HEK293 (cell line): ENCODE data around the gene GPR180.

Source experiments
- AEBP2 ChIP-seq: fragments of 450-650 bp; formaldehyde crosslinking; IDR thresholded peaks from 2 replicates; pipeline ENCODE4 v1.5.1; 2016; ENCODE audit warnings: missing biosample characterization, missing genetic modification characterization, borderline replicate concordance
- CTCF ChIP-seq: fragments of 450-650 bp; formaldehyde crosslinking; IDR thresholded peaks from 2 replicates; pipeline ENCODE4 v1.5.1; 2016; ENCODE audit warnings: missing biosample characterization, missing genetic modification characterization
- GLI2 ChIP-seq: fragments of 450-650 bp; formaldehyde crosslinking; IDR thresholded peaks from 2 replicates; pipeline ENCODE4; 2017; ENCODE audit warnings: missing biosample characterization, missing genetic modification characterization, low read depth, borderline replicate concordance
- ZBTB49 ChIP-seq: fragments of 450-650 bp; formaldehyde crosslinking; IDR thresholded peaks from 2 replicates; pipeline ENCODE4 v1.5.1; 2016; ENCODE audit warnings: missing biosample characterization, missing genetic modification characterization, low read depth
- ZFP3 ChIP-seq: fragments of 450-650 bp; formaldehyde crosslinking; IDR thresholded peaks from 2 replicates; pipeline ENCODE4 v1.5.1; 2016; ENCODE audit warnings: low read depth, missing biosample characterization, missing genetic modification characterization
- ZNF558 ChIP-seq: fragments of 450-650 bp; formaldehyde crosslinking; IDR thresholded peaks from 2 replicates; pipeline ENCODE4 v1.5.1; 2016; ENCODE audit warnings: missing biosample characterization, missing genetic modification characterization
- ZNF585B ChIP-seq: fragments of 450-650 bp; formaldehyde crosslinking; IDR thresholded peaks from 2 replicates; pipeline ENCODE4 v1.5.1; 2016; ENCODE audit warnings: missing biosample characterization, missing genetic modification characterization
- ZNF626 ChIP-seq: fragments of 450-650 bp; sonication (Bioruptor Pico); formaldehyde crosslinking; IDR thresholded peaks from 2 replicates; pipeline ENCODE4 v1.5.1; 2018; ENCODE audit warnings: missing biosample characterization, missing genetic modification characterization, inconsistent platforms
- ZNF704 ChIP-seq: fragments of 450-650 bp; formaldehyde crosslinking; IDR thresholded peaks from 2 replicates; pipeline ENCODE4 v1.5.1; 2016; ENCODE audit warnings: missing biosample characterization, missing genetic modification characterization

- TF ChIP-seq ZFP3 (tag by site-specific recombination) (no peak), CTCF (tag by site-specific recombination) (no peak), ZBTB49 (no peak), GLI2 (no peak), AEBP2 (tag by site-specific recombination) (no peak), ZNF585B (no peak), ZNF558 (tag by site-specific recombination) (no peak), ZNF704 (tag by site-specific recombination) (no peak), ZNF626 (tag by site-specific recombination) (no peak)
These were observed 10.4 kb downstream of the GPR180 start for GRCh38 chr13:94612050-94612449.
